GM23338 (cell line): ENCODE results near the gene MST1. TPM values are rescaled to one million over a fixed set of nuclear protein-coding genes. Genes with fewer than 3 reads are reported as not detected.

Source experiments
- CREB1 ChIP-seq: fragments of 250-450 bp; sonication (Bioruptor Pico); IDR thresholded peaks from 2 replicates; pipeline ENCODE4 v1.5.0; 2020; ENCODE audit warnings: low read depth, mild to moderate bottlenecking, moderate library complexity
- ETS1 ChIP-seq: IDR thresholded peaks from 2 replicates; pipeline ENCODE4 v1.6.1; 2016; ENCODE audit warnings: antibody characterized with exemption
- JUNB ChIP-seq: IDR thresholded peaks from one replicate; pipeline ENCODE4 v1.6.1; 2016; ENCODE audit warnings: antibody characterized with exemption; ENCODE audit not compliant: unreplicated experiment
- polyA plus RNA-seq: library from polyadenylated mRNA; unstranded; fragments of >200 nt; fragmentation: Nextera tagmentation; extraction: Ambion mirVana; gene quantifications from 2 replicates; pipeline ENCODE4 v1.2.1, GENCODE V29; 2016
- total RNA-seq: library from RNA; depleted of rRNA; stranded (reverse); fragments of >200 nt; shearing (Covaris generic); gene quantifications from 2 replicates; pipeline ENCODE4 v1.2.3, GENCODE V29; 2014
- TF ChIP-seq, protein P1 (sequence below), 2 experiments: fragments of 200-600 bp in 1 of 2; sonication (generic) in 1 of 2; conservative IDR thresholded peaks; 2 replicates each; pipeline versions ENCODE4 v1.5.1 to v1.6.1; 2016 to 2017; ENCODE audit warnings: antibody characterized with exemption in 2 of 2, low read depth in 2 of 2, mild to moderate bottlenecking in 2 of 2, moderate library complexity in 1 of 2
- TF ChIP-seq, protein P2 (sequence below): fragments of 250-450 bp; sonication (Bioruptor Pico); IDR thresholded peaks from 2 replicates; pipeline ENCODE4 v1.5.0; 2020; ENCODE audit warnings: mild to moderate bottlenecking, moderate library complexity

The MST1 gene
- total and polyA plus RNA-seq, 2 experiments from 2014 or later = 5.9 to 11.1 TPM

GRCh38 chr3:49714728-49715550 is 25.7 kb upstream of the MST1 start (continued):
- TF ChIP-seq, protein P1, sequence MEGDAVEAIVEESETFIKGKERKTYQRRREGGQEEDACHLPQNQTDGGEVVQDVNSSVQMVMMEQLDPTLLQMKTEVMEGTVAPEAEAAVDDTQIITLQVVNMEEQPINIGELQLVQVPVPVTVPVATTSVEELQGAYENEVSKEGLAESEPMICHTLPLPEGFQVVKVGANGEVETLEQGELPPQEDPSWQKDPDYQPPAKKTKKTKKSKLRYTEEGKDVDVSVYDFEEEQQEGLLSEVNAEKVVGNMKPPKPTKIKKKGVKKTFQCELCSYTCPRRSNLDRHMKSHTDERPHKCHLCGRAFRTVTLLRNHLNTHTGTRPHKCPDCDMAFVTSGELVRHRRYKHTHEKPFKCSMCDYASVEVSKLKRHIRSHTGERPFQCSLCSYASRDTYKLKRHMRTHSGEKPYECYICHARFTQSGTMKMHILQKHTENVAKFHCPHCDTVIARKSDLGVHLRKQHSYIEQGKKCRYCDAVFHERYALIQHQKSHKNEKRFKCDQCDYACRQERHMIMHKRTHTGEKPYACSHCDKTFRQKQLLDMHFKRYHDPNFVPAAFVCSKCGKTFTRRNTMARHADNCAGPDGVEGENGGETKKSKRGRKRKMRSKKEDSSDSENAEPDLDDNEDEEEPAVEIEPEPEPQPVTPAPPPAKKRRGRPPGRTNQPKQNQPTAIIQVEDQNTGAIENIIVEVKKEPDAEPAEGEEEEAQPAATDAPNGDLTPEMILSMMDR (conservative IDR thresholded peaks at IDR 0.05; ENCODE audit: low read depth in 2 of 2) = no peak
- TF ChIP-seq, protein P2, sequence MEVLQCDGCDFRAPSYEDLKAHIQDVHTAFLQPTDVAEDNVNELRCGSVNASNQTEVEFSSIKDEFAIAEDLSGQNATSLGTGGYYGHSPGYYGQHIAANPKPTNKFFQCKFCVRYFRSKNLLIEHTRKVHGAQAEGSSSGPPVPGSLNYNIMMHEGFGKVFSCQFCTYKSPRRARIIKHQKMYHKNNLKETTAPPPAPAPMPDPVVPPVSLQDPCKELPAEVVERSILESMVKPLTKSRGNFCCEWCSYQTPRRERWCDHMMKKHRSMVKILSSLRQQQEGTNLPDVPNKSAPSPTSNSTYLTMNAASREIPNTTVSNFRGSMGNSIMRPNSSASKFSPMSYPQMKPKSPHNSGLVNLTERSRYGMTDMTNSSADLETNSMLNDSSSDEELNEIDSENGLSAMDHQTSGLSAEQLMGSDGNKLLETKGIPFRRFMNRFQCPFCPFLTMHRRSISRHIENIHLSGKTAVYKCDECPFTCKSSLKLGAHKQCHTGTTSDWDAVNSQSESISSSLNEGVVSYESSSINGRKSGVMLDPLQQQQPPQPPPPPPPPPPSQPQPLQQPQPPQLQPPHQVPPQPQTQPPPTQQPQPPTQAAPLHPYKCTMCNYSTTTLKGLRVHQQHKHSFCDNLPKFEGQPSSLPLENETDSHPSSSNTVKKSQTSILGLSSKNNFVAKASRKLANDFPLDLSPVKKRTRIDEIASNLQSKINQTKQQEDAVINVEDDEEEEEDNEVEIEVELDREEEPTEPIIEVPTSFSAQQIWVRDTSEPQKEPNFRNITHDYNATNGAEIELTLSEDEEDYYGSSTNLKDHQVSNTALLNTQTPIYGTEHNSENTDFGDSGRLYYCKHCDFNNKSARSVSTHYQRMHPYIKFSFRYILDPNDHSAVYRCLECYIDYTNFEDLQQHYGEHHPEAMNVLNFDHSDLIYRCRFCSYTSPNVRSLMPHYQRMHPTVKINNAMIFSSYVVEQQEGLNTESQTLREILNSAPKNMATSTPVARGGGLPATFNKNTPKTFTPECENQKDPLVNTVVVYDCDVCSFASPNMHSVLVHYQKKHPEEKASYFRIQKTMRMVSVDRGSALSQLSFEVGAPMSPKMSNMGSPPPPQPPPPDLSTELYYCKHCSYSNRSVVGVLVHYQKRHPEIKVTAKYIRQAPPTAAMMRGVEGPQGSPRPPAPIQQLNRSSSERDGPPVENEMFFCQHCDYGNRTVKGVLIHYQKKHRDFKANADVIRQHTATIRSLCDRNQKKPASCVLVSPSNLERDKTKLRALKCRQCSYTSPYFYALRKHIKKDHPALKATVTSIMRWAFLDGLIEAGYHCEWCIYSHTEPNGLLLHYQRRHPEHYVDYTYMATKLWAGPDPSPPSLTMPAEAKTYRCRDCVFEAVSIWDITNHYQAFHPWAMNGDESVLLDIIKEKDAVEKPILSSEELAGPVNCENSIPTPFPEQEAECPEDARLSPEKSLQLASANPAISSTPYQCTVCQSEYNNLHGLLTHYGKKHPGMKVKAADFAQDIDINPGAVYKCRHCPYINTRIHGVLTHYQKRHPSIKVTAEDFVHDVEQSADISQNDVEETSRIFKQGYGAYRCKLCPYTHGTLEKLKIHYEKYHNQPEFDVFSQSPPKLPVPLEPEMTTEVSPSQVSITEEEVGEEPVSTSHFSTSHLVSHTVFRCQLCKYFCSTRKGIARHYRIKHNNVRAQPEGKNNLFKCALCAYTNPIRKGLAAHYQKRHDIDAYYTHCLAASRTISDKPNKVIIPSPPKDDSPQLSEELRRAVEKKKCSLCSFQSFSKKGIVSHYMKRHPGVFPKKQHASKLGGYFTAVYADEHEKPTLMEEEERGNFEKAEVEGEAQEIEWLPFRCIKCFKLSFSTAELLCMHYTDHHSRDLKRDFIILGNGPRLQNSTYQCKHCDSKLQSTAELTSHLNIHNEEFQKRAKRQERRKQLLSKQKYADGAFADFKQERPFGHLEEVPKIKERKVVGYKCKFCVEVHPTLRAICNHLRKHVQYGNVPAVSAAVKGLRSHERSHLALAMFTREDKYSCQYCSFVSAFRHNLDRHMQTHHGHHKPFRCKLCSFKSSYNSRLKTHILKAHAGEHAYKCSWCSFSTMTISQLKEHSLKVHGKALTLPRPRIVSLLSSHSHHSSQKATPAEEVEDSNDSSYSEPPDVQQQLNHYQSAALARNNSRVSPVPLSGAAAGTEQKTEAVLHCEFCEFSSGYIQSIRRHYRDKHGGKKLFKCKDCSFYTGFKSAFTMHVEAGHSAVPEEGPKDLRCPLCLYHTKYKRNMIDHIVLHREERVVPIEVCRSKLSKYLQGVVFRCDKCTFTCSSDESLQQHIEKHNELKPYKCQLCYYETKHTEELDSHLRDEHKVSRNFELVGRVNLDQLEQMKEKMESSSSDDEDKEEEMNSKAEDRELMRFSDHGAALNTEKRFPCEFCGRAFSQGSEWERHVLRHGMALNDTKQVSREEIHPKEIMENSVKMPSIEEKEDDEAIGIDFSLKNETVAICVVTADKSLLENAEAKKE = no peak
- no peak for TF ChIP-seq ETS1
- TF ChIP-seq JUNB = no peak
- no peak for TF ChIP-seq CREB1
